SH-SY5Y (cell line): ENCODE measurements around the gene FGF2.

Experiments
- GATA2 ChIP-seq: IDR thresholded peaks from 2 replicates; pipeline ENCODE4 v1.6.1; 2011; ENCODE audit warnings: mild to moderate bottlenecking, low read depth, low read length
- GATA3 ChIP-seq: IDR thresholded peaks from 2 replicates; pipeline ENCODE4 v1.6.1; 2011; ENCODE audit warnings: low read depth, mild to moderate bottlenecking, low read length, moderate library complexity

The FGF2 gene

GRCh38 chr4:122921300-122921699 is 94.7 kb downstream of the FGF2 start:
- TF ChIP-seq GATA3: no peak
- TF ChIP-seq GATA2: no peak

- TF ChIP-seq GATA3: no peak
- TF ChIP-seq GATA2: peak; percentile 27; the same call in 1 of the 2 replicates
Measured at GRCh38 chr4:122921971-122922876, 95.6 kb downstream of the FGF2 start, which contains the start of gene NUDT6. Gene NUDT6 (minus strand): TSS chr4:122922597. CDS start chr4:122922572, 25 bp downstream.

GRCh38 chr4:122922877-122923511 is 96.4 kb downstream of the FGF2 start:
- no peak for TF ChIP-seq GATA3
- TF ChIP-seq GATA2: no peak

GRCh38 chr4:122928930-122929329 is 102.3 kb downstream of the FGF2 start:
- TF ChIP-seq GATA2 (no peak), GATA3 (no peak)

GRCh38 chr4:122930862-122931261 is 104.2 kb downstream of the FGF2 start:
- TF ChIP-seq GATA3 (no peak), GATA2 (no peak)

- TF ChIP-seq GATA2 (no peak), GATA3 (no peak)
Measured at GRCh38 chr4:122932763-122933162, 106.1 kb downstream of the FGF2 start.

GRCh38 chr4:122946142-122946541 is 119.5 kb downstream of the FGF2 start:
- TF ChIP-seq GATA2 (no peak), GATA3 (no peak)
